EH (cell line): ENCODE results near the gene DCDC2C.
"Not testable (repeated sequence)": the region's sequence is repeated elsewhere in the genome, so short reads cannot be mapped to it uniquely, and the experiment has no call there.

ENCODE experiments used
- DNase-seq: peaks from one replicate; pipeline ENCODE4 v3.0.0-alpha.2; 2015; ENCODE audit warnings: low read depth

DCDC2C gene

DNA sequence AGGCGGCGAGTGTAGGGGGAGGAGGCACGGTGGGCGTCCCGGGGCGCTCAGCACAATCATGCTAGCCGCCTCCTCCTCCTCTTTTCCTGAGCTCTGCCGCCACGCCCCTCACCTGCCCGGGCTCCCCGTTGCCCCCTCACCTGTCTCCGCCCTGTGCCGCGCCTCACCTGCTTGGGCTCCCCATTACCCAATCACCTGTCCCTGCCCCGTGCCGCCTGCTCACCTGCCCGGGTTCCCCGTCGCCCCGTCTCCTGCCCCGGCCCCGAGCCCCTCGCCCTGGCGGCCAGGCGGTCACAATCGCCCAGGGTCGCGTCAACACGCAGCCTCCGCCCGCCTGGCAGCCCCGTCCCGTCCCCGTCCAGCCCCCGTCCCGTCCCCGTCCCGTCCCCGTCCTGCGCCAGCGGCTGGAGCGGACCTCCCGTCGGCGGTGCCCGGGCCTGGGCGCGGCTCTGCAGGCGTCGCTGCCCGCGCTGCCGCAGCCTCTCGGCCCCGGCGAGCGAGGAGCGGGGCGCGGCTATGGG lies at the start of gene DCDC2C:
TSS of gene DCDC2C (plus strand) at position 340 of the 521 bp plus-strand sequence. CDS start at position 517, 177 bp downstream.
- no peak for DNase-seq

GRCh38 chr2:3654011-3654410 lies 49.4 kb upstream of the DCDC2C start:
- no peak for DNase-seq

- DNase-seq: no peak
Observed at GRCh38 chr2:3654531-3655225, 48.7 kb upstream of the DCDC2C start.

- DNase-seq: no peak
Observed at GRCh38 chr2:3655871-3656761, 47.3 kb upstream of the DCDC2C start.

GRCh38 chr2:3656762-3657721 lies 46.3 kb upstream of the DCDC2C start:
- DNase-seq: no peak

- no peak for DNase-seq
Observed at GRCh38 chr2:3657881-3658280, 45.5 kb upstream of the DCDC2C start, which contains the start of gene ALLC. TSS of gene ALLC (plus strand) at chr2:3658200. CDS start at chr2:3671158, 12,958 bp downstream.

- no peak for DNase-seq
Observed at GRCh38 chr2:3659447-3660432, 43.6 kb upstream of the DCDC2C start.

DNA sequence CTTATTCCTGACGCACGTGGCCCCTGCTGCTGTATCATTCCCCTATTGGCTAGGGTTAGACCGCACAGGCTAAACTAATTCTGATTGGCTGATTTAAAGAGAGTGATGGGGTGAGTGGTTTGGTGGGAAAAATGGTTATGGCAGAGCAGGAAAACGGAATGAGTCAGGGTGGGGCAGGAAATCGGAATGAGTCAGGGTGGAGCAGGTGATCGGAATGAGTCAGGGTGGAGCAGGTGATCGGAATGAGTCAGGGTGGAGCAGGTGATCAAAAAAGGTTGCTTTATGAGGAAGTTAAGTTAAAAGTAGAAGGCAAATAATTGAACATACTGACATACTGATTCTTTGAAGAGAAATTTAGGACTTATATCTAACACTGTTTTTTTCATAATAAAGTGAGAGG lies 42.7 kb upstream of the DCDC2C start:
- not testable (repeated sequence) for DNase-seq

DNA sequence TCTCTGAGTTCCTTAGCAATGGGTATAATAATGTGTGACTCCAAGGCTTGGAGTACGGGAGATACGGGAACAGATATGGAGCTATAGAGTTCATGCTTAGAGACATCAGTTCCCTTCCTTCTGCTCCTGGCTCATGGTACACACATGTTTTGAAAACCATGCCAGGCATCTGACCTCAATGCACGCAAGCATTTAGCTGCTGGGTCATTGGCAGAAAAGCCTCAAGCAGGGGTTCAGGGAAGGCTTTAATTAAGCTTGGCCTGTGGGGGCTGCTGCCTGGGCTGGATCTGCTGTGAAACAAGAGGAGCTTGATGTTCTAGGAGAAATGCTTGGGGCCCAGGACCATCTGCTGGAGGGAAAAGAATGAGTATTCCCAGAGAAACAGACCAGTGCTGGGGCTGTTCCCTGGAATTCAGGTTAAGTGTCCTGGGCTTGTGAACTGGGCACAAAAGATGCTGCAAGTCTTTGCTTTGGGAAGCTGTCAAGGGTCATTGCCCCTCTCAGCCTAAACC lies 42.2 kb upstream of the DCDC2C start:
- peak; percentile 9 for DNase-seq

DNA sequence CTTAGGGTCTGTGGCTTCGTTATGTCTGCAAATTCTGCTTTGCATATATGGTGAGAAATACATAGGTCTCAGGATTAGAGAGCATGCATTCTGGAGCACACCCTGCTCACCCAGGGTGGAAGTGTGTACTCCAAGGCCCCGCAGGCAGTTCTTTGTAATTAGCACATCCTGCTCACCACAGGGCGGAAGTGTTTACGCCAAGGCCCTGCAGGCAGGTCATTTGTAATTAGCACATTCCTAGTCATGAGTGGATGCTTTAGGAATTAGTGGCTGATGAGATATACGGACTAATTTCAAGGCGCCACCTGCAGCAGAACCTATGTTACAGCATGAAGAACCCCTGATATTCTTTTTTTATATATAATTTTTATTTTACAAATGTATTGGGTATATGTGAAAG lies 41.1 kb upstream of the DCDC2C start:
- peak; percentile 41 for DNase-seq

DNA sequence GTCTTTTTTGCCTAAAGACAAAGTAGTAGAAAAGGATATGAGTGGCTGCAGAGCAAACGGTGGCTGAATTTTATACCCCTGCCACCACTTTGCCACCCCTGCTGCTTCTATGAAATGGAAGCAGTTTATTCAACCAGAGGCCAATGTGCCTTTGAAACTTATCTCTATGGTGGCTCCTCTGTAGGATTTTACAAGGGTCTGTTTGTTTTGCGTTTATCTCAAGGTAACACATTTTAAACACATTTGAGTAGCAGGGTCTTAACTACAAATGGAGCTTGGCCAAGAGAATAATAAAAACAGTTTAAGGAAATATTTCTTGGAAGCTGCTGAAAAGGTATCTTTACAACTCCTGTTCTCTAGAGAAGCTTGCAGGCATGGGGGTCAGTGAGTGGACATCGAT lies 39.3 kb upstream of the DCDC2C start:
- DNase-seq: no peak

DNA sequence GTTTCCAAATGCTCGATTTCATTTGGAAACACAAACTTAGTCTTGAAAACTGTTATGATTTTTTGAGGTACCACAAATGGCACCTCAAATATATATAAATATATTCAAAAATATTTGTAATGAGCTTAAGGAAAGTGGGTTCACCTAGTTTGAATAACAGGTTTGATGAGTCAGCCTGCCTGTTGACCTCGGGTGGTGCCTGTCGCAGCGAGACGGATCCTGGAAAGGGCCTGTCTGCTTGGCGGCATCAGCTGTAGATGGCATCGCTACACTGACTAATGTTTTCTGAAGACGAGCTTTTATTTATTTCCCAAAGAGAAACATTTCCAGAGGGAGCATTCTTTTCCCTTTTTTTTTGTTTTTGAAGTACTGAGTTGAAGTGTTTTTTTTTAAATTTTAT lies 38.5 kb upstream of the DCDC2C start:
- DNase-seq: no peak

GRCh38 chr2:3665886-3666612 lies 37.3 kb upstream of the DCDC2C start:
- DNase-seq: no peak

- no peak for DNase-seq
Observed at GRCh38 chr2:3666613-3666975, 36.8 kb upstream of the DCDC2C start.

GRCh38 chr2:3667151-3667631 lies 36.2 kb upstream of the DCDC2C start:
- DNase-seq: no peak

- DNase-seq: no peak
Observed at GRCh38 chr2:3669656-3670055, 33.7 kb upstream of the DCDC2C start.

DNA sequence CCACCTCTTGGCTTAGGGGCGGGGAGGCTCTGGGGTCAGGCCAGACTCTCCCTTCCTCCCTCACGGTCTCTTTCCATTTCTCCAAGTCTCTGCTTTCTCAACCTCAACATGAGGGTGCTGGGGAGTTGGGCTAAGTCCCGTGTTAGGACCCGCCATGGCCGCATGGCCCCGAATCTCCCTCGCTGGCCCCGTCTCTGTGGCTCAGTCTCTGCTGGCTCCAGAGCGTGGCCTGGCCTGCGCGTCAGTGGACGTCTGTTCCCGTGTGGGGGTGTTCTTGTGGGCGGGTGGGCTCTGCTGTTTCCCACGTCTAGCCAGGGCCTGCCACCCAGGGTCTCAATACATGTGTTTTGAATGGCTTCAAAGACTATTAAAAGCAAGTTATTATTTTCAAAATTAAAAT lies 33.0 kb upstream of the DCDC2C start:
- DNase-seq: no peak

- no peak for DNase-seq
Observed at GRCh38 chr2:3670941-3671340, 32.4 kb upstream of the DCDC2C start.

GRCh38 chr2:3672861-3673678 lies 30.3 kb upstream of the DCDC2C start:
- no peak for DNase-seq
